ENCODE data around the gene TMEM51. TPM values are rescaled to one million over a fixed set of nuclear protein-coding genes. Genes with fewer than 3 reads are reported as not detected.

The TMEM51 gene
- 43.6 and 47.6 TPM in 2 replicates for total RNA-seq (2022)
- percentile 90 among the genes with signal in this experiment for Bru-seq, nascent RNA
- BruChase-seq, experiment 1, labeled RNA remaining after a 6-hour chase: percentile 88 among the genes with signal in this experiment
- percentile 89 among the genes with signal in this experiment for BruChase-seq, experiment 2, labeled RNA remaining after a 2-hour chase
- long read RNA-seq, transcript TMEM51-203 (3 exons, 1,842 nt): major isoform, 6 of 23 reads
- long read RNA-seq, partial matches to known transcripts: 2 of 23 reads
- long read RNA-seq, other reads (novel, unspliced or antisense): 7 of 23 reads

DNA sequence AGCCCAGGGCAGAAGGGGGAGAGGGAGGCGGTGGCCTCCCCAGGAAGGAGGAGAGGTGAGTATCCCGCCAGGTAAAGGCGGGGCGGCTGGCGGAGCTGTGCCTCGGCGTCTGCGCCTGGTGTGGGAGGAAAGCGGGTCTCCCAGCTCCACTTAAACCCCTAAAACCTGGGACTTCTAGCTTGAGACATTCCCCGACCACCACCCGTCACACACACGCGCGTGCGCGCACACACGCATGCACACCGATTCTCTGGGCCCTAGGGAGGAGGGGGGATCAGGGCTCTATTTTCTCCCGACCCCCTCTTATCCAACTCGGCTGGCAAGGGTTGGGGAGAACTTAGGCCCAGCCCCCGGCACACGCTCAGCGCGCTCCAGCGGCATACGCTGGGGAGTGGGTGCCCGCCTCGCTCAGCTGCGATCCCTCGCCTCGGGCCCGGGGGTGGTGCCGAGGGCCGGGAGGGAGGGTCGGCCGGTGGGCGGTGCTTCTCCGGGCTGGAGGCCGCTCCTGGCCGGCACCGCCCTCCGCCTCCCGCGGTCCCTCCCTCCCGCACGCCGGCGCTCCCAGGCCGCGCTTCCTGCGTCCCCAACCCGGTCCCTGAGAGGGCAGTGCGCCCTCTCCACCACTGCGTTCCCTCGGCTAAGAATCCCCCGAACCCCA lies at the start of gene TMEM51:
Gene TMEM51 (plus strand): TSS at position 564 of the 658 bp plus-strand sequence. CDS start 61,341 bp downstream, outside the sequence.
- H3K4me3 Mint-ChIP-seq (ENCODE audit: low read depth, unreplicated experiment): peak within 1 kb of the TSS; percentile 77
- H3K4me1 Mint-ChIP-seq (ENCODE audit: low read depth, unreplicated experiment): peaks cover 51% of the 10 kb centered on the region
- CTCF ChIA-PET: interaction anchor here (0.6 to 3.2 kb wide), 6 partner anchors 16 to 50 kb away, joined by 5 to 19 read pairs (median 6); no protein-coding TSS in a partner anchor
- H3K27ac Mint-ChIP-seq (ENCODE audit: unreplicated experiment): peak within 1 kb of the TSS; percentile 68
- intact Hi-C loops (cut with micrococcal nuclease; ENCODE audit: unreplicated experiment): loop anchor here (2.0 kb wide), 3 partner anchors 25 to 119 kb away; no protein-coding TSS in a partner anchor
- peaks cover 54% of the 10 kb centered on the region for H3K36me3 Mint-ChIP-seq (ENCODE audit: insufficient read depth, unreplicated experiment)
- no peaks in the 10 kb centered on the region for H3K9me3 Mint-ChIP-seq (ENCODE audit: low read depth, unreplicated experiment)
- DNase-seq: peak; percentile 85
- no peaks in the 10 kb centered on the region for H3K27me3 Mint-ChIP-seq (ENCODE audit: unreplicated experiment)
- no TSS peak for BruUV-seq (replicated peaks)
- no peak for TF ChIP-seq CTCF (IDR thresholded peaks at IDR 0.05; ENCODE audit: unreplicated experiment)

DNA sequence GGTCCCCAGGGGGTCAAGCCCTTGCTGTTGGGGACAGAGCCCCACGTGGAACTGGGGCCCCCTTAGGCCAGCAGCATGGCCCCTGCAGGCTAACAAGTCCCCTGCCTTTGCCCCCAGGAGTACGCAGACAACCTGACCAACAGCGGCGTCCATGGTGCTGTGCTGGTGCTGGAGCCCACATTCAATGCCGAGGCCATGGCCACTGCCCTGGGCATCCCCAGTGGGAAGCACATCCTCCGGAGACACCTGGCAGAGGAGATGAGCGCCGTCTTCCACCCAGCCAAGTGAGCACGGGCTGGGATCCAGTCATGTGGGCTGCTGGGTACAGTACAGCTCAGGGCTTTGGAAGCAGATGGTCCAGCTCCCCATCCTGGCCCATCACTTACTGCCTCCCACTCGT lies 49.6 kb upstream of the TMEM51 start:
- CTCF ChIA-PET: no interaction called here
- no peaks in the 10 kb centered on the region for H3K36me3 Mint-ChIP-seq (ENCODE audit: insufficient read depth, unreplicated experiment)
- no peak for DNase-seq
- intact Hi-C loops (cut with micrococcal nuclease; ENCODE audit: unreplicated experiment): no loop called here
- TF ChIP-seq CTCF (IDR thresholded peaks at IDR 0.05; ENCODE audit: unreplicated experiment): no peak
- H3K9me3 Mint-ChIP-seq (ENCODE audit: low read depth, unreplicated experiment): peaks cover 3% of the 10 kb centered on the region
- BruUV-seq (replicated peaks): no TSS peak
- H3K27me3 Mint-ChIP-seq (ENCODE audit: unreplicated experiment): peaks cover 35% of the 10 kb centered on the region
- no peak overlapping the region for H3K4me3 Mint-ChIP-seq (ENCODE audit: low read depth, unreplicated experiment)
- no peak overlapping the region for H3K27ac Mint-ChIP-seq (ENCODE audit: unreplicated experiment)
- H3K4me1 Mint-ChIP-seq (ENCODE audit: low read depth, unreplicated experiment): peaks cover 27% of the 10 kb centered on the region

DNA sequence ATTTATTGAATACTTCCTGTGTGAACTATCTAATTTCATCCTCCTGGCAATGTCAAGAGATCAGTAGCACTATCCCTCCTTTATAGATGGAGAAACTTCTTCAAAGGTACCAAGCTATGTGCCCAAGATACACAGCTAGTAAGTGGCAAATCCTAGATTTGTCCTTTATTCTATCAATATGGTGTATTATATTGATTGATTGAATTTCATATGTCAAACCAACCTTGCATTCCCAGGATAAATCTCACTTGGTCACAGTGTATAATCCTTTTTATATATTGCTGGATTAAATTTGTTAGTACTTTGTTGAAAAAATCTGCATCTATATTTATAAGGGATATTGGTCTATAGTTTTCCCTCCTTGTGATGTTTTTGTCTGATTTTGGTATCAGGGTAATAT lies 48.8 kb upstream of the TMEM51 start:
- CTCF ChIA-PET: no interaction called here
- H3K36me3 Mint-ChIP-seq (ENCODE audit: insufficient read depth, unreplicated experiment): no peaks in the 10 kb centered on the region

DNA sequence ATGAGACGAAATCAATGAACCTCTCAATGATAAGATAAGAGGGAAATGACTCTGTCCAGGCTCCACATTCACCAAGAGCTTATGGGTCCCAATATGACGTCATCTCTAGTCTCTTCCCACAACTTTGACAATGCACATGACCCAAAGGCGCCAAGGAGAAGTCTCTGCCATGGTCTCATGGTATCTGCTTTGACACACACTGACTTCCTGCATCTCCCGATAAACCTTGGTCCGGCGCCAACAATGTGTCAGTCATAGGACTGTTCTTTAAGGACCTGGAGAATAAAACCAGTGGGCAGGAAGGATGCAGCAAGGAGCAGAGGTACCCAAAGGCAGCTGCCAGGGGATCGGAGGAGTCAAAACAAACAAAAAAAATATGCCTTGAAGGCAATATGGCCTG lies 46.9 kb upstream of the TMEM51 start:
- no peaks in the 10 kb centered on the region for H3K36me3 Mint-ChIP-seq (ENCODE audit: insufficient read depth, unreplicated experiment)
- BruUV-seq (replicated peaks): no TSS peak
- peaks cover 7% of the 10 kb centered on the region for H3K4me1 Mint-ChIP-seq (ENCODE audit: low read depth, unreplicated experiment)
- peaks cover 8% of the 10 kb centered on the region for H3K27me3 Mint-ChIP-seq (ENCODE audit: unreplicated experiment)
- H3K4me3 Mint-ChIP-seq (ENCODE audit: low read depth, unreplicated experiment): no peak overlapping the region
- CTCF ChIA-PET: no interaction called here
- intact Hi-C loops (cut with micrococcal nuclease; ENCODE audit: unreplicated experiment): no loop called here
- H3K9me3 Mint-ChIP-seq (ENCODE audit: low read depth, unreplicated experiment): peaks cover 3% of the 10 kb centered on the region
- peak; percentile 24 for DNase-seq
- no peak overlapping the region for H3K27ac Mint-ChIP-seq (ENCODE audit: unreplicated experiment)
- TF ChIP-seq CTCF (IDR thresholded peaks at IDR 0.05; ENCODE audit: unreplicated experiment): no peak

More for the DNA sequence above, 48.8 kb upstream of the TMEM51 start:
- Mint-ChIP-seq H3K9me3 (ENCODE audit: low read depth, unreplicated experiment) (peaks cover 3% of the 10 kb centered on the region), H3K27me3 (ENCODE audit: unreplicated experiment) (peaks cover 26% of the 10 kb centered on the region), H3K27ac (ENCODE audit: unreplicated experiment) (no peak overlapping the region), H3K4me3 (ENCODE audit: low read depth, unreplicated experiment) (no peak overlapping the region), H3K4me1 (ENCODE audit: low read depth, unreplicated experiment) (peaks cover 18% of the 10 kb centered on the region)
- no TSS peak for BruUV-seq (replicated peaks)
- TF ChIP-seq CTCF (IDR thresholded peaks at IDR 0.05; ENCODE audit: unreplicated experiment): no peak
- intact Hi-C loops (cut with micrococcal nuclease; ENCODE audit: unreplicated experiment): no loop called here
- no peak for DNase-seq

All from Calu3 (cell line).